HCT116 (cell line): ENCODE measurements around the gene EFEMP2. TPM values are rescaled to one million over a fixed set of nuclear protein-coding genes. Genes with fewer than 3 reads are reported as not detected.

ENCODE experiments used
- ATAC-seq: fragments of 200-7000 bp; cut with Tn5 transposase; 2 replicates; pipeline ENCODE4 v1.9.1; 2020; ENCODE audit warnings: mild to moderate bottlenecking, moderate library complexity
- BruUV-seq: library from RNA; stranded (reverse); fragments of 400-500 nt; replicated peaks from 2 replicates; lab custom pipeline; 2021; lab: Mats Ljungman, UMichigan
- CTCF ChIA-PET: fragments of 300-600 bp; sonication (Branson Sonifier 250); formaldehyde crosslinking; loops from one replicate; lab custom pipeline; 2021; ENCODE audit warnings: antibody characterized with exemption; lab: Charles Lee
- POLR2A ChIA-PET: fragments of 300-600, 350-600 bp; sonication (Branson Sonifier 250); formaldehyde crosslinking; loops from one replicate; lab custom pipeline; 2021; ENCODE audit warnings: antibody characterized with exemption; lab: Charles Lee
- RAD21 ChIA-PET, 2 experiments: fragments of 300-600 bp; sonication (Branson Sonifier 250); formaldehyde crosslinking; loops; one replicate each; lab custom pipeline; 2023; ENCODE audit warnings: low total read pairs in 2 of 2; ENCODE audit not compliant: uncharacterized antibody in 2 of 2, unreplicated experiment in 2 of 2, low non-redundant PET in 1 of 2; lab: Charles Lee
- DNase-seq: peaks from one replicate; pipeline ENCODE4 v3.0.0-alpha.2; 2010; ENCODE audit warnings: low read depth, low spot score
- H2AFZ ChIP-seq: fragments of 200-600 bp; shearing (Covaris generic), sonication (generic); 2 replicates; pipeline ENCODE4 v1.6.1; 2017; ENCODE audit warnings: low read depth, mixed run types, mixed read lengths, antibody characterized with exemption, low read length; ENCODE audit not compliant: poor library complexity, severe bottlenecking
- H3K27ac ChIP-seq: 2 replicates; pipeline ENCODE4 v1.5.1; 2012; ENCODE audit warnings: low read depth, low read length
- H3K27me3 ChIP-seq: fragments of 200-600 bp; sonication (generic); 2 replicates; pipeline ENCODE4 v1.6.1; 2016; ENCODE audit warnings: mixed run types, low read length, mixed read lengths; ENCODE audit not compliant: insufficient read depth
- H3K36me3 ChIP-seq, 2 experiments: fragments of 200-500 bp in 1 of 2; fragments of 200-600 bp in 1 of 2; sonication (Bioruptor generic) in 1 of 2; sonication (generic) in 1 of 2; 2 replicates each; pipeline versions ENCODE4 v1.5.1 to v1.6.1; 2014 to 2016; ENCODE audit warnings: low read length in 2 of 2, inconsistent platforms in 1 of 2, mixed read lengths in 1 of 2, mixed run types in 1 of 2; ENCODE audit not compliant: insufficient read depth in 2 of 2, control insufficient read depth in 1 of 2
- H3K4me1 ChIP-seq, 2 experiments: fragments of 200-600 bp in 1 of 2; sonication (generic) in 1 of 2; 2 replicates each; pipeline versions ENCODE4 v1.5.1 to v1.6.1; 2012 to 2017; ENCODE audit warnings: low read length in 2 of 2, inconsistent platforms in 1 of 2, mild to moderate bottlenecking in 1 of 2, mixed read lengths in 1 of 2, mixed run types in 1 of 2, moderate library complexity in 1 of 2; ENCODE audit not compliant: insufficient read depth in 2 of 2, control insufficient read depth in 1 of 2
- H3K4me2 ChIP-seq: fragments of 200-600 bp; sonication (generic); 2 replicates; pipeline ENCODE4 v1.6.1; 2017; ENCODE audit warnings: mixed run types, low read length, mixed read lengths
- H3K4me3 ChIP-seq, 2 experiments: fragments of 200-600 bp in 1 of 2; sonication (generic) in 1 of 2; replicated peaks in 1 of 2; 2 replicates each; pipeline ENCODE4 v1.5.1; 2011 to 2016; ENCODE audit warnings: low read length in 2 of 2, control low read depth in 1 of 2, low read depth in 1 of 2, mild to moderate bottlenecking in 1 of 2, mixed read lengths in 1 of 2, mixed run types in 1 of 2
- H3K79me2 ChIP-seq: fragments of 200-600 bp; sonication (generic); 2 replicates; pipeline ENCODE4 v1.6.1; 2017; ENCODE audit warnings: mild to moderate bottlenecking, mixed run types, low read length, moderate library complexity, mixed read lengths; ENCODE audit not compliant: insufficient read depth
- H3K9ac ChIP-seq: fragments of 200-600 bp; sonication (generic); 2 replicates; pipeline ENCODE4 v1.6.1; 2016; ENCODE audit warnings: low read length, mixed read lengths
- H3K9me2 ChIP-seq: fragments of 200-600 bp; sonication (generic), shearing (Covaris generic); 2 replicates; pipeline ENCODE4 v1.6.1; 2017; ENCODE audit warnings: mixed run types, mild to moderate bottlenecking, moderate library complexity; ENCODE audit not compliant: insufficient read depth
- H3K9me3 ChIP-seq, 2 experiments: fragments of 200-500 bp in 1 of 2; fragments of 200-600 bp in 1 of 2; sonication (Bioruptor generic) in 1 of 2; sonication (generic) in 1 of 2; 2 replicates each; pipeline ENCODE4 v1.6.1; 2014 to 2017; ENCODE audit warnings: low read length in 2 of 2, mixed read lengths in 2 of 2, inconsistent platforms in 1 of 2, low read depth in 1 of 2, mild to moderate bottlenecking in 1 of 2, mixed run types in 1 of 2, moderate library complexity in 1 of 2; ENCODE audit not compliant: control insufficient read depth in 1 of 2, insufficient read depth in 1 of 2
- H4K20me1 ChIP-seq: fragments of 200-600 bp; sonication (generic), shearing (Covaris generic); 2 replicates; pipeline ENCODE4 v1.6.1; 2017; ENCODE audit warnings: mixed run types, mild to moderate bottlenecking, moderate library complexity; ENCODE audit not compliant: insufficient read depth
- EGR1 ChIP-seq: IDR thresholded peaks from 2 replicates; pipeline ENCODE4 v1.6.1; 2012; ENCODE audit warnings: low read depth
- FOSL1 ChIP-seq: IDR thresholded peaks from 2 replicates; pipeline ENCODE4 v1.6.1; 2012; ENCODE audit warnings: low read depth
- POLR2AphosphoS5 ChIP-seq: IDR thresholded peaks from 2 replicates; pipeline ENCODE4 v1.6.1; 2011; ENCODE audit warnings: mild to moderate bottlenecking, low read depth, low read length, moderate library complexity
- SRF ChIP-seq: IDR thresholded peaks from 2 replicates; pipeline ENCODE4 v1.6.1; 2012; ENCODE audit warnings: low read depth
- ZBTB33 ChIP-seq: IDR thresholded peaks from 2 replicates; pipeline ENCODE4 v1.6.1; 2011; ENCODE audit warnings: mild to moderate bottlenecking, low read length, moderate library complexity; ENCODE audit not compliant: insufficient replicate concordance; ENCODE audit errors: extremely low read depth
- ZFX ChIP-seq: fragments of 450-650 bp; IDR thresholded peaks from 2 replicates; pipeline ENCODE4 v1.6.1; 2017
- intact Hi-C: fragments of 100-400 bp; cut with micrococcal nuclease; formaldehyde crosslinking; loops from 2 replicates; pipeline ENCODE4 v1.10.0; 2022
- total RNA-seq: library from RNA; stranded (reverse); gene quantifications from one replicate; pipeline ENCODE4 v1.2.1, GENCODE V29; 2021; ENCODE audit not compliant: unreplicated experiment

Gene EFEMP2
- total RNA-seq, 1 experiment from 2014 or later: 8.4 TPM

GRCh38 chr11:65900125-65900898 is 27.7 kb upstream of the EFEMP2 start, which contains the start of gene FOSL1 (continued):
- peak; percentile 36 for TF ChIP-seq ZBTB33
- no peak for TF ChIP-seq EGR1
- TF ChIP-seq, all 23 proteins: peak for 6

DNA sequence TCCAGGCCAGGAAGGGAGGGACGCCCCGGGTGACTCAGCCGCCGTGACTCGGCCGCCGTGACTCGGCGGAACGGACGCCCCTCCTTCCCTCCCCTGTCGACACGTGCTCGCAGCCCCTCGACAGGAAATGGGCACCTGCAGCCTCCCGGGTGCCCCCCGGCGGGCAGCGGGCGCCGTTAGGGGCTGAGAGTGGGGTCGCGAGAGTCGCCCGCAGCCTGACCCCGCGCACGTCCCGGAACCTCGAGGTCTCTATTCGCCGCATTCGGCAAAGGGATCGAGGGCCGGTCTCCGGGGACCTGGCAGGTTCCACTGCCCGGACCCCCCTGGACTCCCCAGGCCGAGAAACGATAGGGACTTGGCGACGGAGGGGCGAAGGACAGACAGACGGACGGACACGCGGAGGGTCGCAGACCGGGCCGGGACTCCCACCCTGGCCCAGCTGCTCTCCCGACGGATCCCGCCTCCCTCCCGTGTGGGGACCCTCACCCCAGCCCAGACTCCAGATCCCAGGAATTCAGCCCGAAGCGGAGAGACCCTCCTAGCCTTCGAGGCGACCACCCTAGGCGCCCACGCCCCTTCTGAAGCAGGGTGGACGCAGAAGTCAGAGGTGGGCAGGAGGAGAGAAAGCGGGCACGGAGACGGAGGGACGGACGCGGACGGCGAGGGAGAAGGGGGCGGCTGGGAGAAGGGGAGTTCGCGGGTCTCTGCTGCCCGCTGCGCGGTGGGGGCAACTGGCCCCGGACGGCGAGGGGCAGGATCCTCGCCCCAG is 26.9 kb upstream of the EFEMP2 start:
- no peak for DNase-seq
- no TSS peak for BruUV-seq
- no peaks in the 10 kb centered on the region for H3K27me3 ChIP-seq
- peak overlapping the region; percentile 99 for H3K27ac ChIP-seq
- ATAC-seq: peak; percentile 4
- H3K9me3 ChIP-seq: no peaks in the 10 kb centered on the region
- CTCF ChIA-PET: interaction anchor here (1.2 to 1.6 kb wide), 2 partner anchors 8 to 40 kb away, joined by 4 to 5 read pairs; no protein-coding TSS in a partner anchor
- peaks cover 51 to 80% of the 10 kb centered on the region in 2 experiments for H3K4me1 ChIP-seq
- H3K36me3 ChIP-seq: peaks cover 7 to 40% of the 10 kb centered on the region in 2 experiments; a peak in 3 of 4 replicates
- peaks cover 64% of the 10 kb centered on the region for H3K79me2 ChIP-seq
- POLR2A ChIA-PET: interaction anchor here (1.3 to 10.9 kb wide), 5 partner anchors 9 to 18 kb away, joined by 5 to 124 read pairs (median 30); partner anchors contain the start of genes CCDC85B and FIBP
- no peaks in the 10 kb centered on the region for H3K9me2 ChIP-seq
- peak overlapping the region; percentile 71 for H3K4me2 ChIP-seq
- TF ChIP-seq SRF (no peak), ZFX (peak; percentile 7; the same call in 1 of the 2 replicates), POLR2AphosphoS5 (no peak), FOSL1 (no peak)
- RAD21 ChIA-PET: no interaction called here
- peak overlapping the region; percentile 99 for H3K9ac ChIP-seq
- no peak overlapping the region for H2AFZ ChIP-seq
- intact Hi-C loops: loop anchor here (1.0 kb wide), 1 partner anchor 17 kb away; no protein-coding TSS in a partner anchor
- H3K4me3 ChIP-seq: peak overlapping the region; percentile 90 to 98
- H4K20me1 ChIP-seq: peaks cover 25% of the 10 kb centered on the region; the same call in 1 of the 2 replicates
